ENCODE data around the gene PLAC9.

DNA sequence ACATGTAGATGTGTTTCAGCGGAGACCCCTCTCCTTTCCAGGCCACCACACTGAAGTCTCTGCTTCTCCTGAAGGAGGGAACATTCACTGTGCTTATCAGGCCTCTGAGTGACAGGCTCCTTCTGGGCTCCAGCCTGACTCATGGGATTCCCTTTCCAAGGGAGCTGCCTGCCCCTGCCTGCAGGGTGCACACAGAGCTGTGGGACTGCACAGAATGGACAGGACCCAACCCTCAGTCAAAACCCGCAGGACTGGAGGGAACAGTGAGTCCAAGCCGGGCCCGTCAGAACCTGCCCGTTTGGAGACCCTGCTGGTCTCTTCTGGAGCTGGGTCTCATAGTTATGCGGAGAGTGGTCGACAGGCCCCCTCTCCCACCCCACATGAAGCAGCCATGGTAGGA, 32.6 kb downstream of the PLAC9 start:
- no peak for TF ChIP-seq EZH2phosphoT487 (IDR thresholded peaks at IDR 0.05; ENCODE audit: insufficient read depth, low read depth)
- TF ChIP-seq EZH2 (IDR thresholded peaks at IDR 0.05; ENCODE audit: insufficient read depth, poor library complexity, severe bottlenecking) = no peak
